ENCODE data around the gene NEK1. TPM values are rescaled to one million over a fixed set of nuclear protein-coding genes. Genes with fewer than 3 reads are reported as not detected.

The NEK1 gene
- total RNA-seq, 1 experiment from 2014 or later, result 8.7 TPM

- H3K27me3 Mint-ChIP-seq (ENCODE audit: insufficient read depth, unreplicated experiment), result no peaks in the 10 kb centered on the region
- no peak for DNase-seq
- no peaks in the 10 kb centered on the region for H3K27me3 ChIP-seq (replicated peaks; ENCODE audit: control insufficient read depth, insufficient read depth, low read length)
- CTCF ChIA-PET, result no interaction called here
- no peak overlapping the region for H3K27ac Mint-ChIP-seq (ENCODE audit: unreplicated experiment)
- intact Hi-C loops (cut with micrococcal nuclease; ENCODE audit: unreplicated experiment), result no loop called here
- no peaks in the 10 kb centered on the region for H3K4me1 ChIP-seq
- no peak overlapping the region for H3K4me3 ChIP-seq (ENCODE audit: low read depth, low read length)
- H3K4me3 Mint-ChIP-seq (ENCODE audit: unreplicated experiment), result no peak overlapping the region
- peaks cover 27% of the 10 kb centered on the region for H3K9me3 Mint-ChIP-seq (ENCODE audit: unreplicated experiment)
- no peaks in the 10 kb centered on the region for H3K36me3 Mint-ChIP-seq (ENCODE audit: insufficient read depth, unreplicated experiment)
- POLR2A ChIA-PET, result no interaction called here
- H3K36me3 ChIP-seq (ENCODE audit: control insufficient read depth, insufficient read depth, low read length), result no peaks in the 10 kb centered on the region
- no TSS peak for BruUV-seq (replicated peaks)
- H3K9me3 ChIP-seq, result no peaks in the 10 kb centered on the region
- TF ChIP-seq, protein P1, sequence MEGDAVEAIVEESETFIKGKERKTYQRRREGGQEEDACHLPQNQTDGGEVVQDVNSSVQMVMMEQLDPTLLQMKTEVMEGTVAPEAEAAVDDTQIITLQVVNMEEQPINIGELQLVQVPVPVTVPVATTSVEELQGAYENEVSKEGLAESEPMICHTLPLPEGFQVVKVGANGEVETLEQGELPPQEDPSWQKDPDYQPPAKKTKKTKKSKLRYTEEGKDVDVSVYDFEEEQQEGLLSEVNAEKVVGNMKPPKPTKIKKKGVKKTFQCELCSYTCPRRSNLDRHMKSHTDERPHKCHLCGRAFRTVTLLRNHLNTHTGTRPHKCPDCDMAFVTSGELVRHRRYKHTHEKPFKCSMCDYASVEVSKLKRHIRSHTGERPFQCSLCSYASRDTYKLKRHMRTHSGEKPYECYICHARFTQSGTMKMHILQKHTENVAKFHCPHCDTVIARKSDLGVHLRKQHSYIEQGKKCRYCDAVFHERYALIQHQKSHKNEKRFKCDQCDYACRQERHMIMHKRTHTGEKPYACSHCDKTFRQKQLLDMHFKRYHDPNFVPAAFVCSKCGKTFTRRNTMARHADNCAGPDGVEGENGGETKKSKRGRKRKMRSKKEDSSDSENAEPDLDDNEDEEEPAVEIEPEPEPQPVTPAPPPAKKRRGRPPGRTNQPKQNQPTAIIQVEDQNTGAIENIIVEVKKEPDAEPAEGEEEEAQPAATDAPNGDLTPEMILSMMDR (IDR thresholded peaks at IDR 0.05; ENCODE audit: insufficient read depth in 1 of 2, low read depth in 1 of 2, low read length in 1 of 2, severe bottlenecking in 1 of 2, unreplicated experiment in 1 of 2), result no peak
- no peaks in the 10 kb centered on the region for H3K4me1 Mint-ChIP-seq (ENCODE audit: low read depth, unreplicated experiment)
Measured at GRCh38 chr4:169446824-169447223, 165.6 kb downstream of the NEK1 start.

GRCh38 chr4:169443748-169444147, 168.6 kb downstream of the NEK1 start:
- H3K27me3 Mint-ChIP-seq (ENCODE audit: insufficient read depth, unreplicated experiment), result no peaks in the 10 kb centered on the region
- Histone ChIP-seq H3K27me3 (replicated peaks; ENCODE audit: control insufficient read depth, insufficient read depth, low read length) (no peaks in the 10 kb centered on the region), H3K4me3 (ENCODE audit: low read depth, low read length) (no peak overlapping the region), H3K4me1 (peaks cover 4% of the 10 kb centered on the region), H3K36me3 (ENCODE audit: control insufficient read depth, insufficient read depth, low read length) (no peaks in the 10 kb centered on the region), H3K9me3 (no peaks in the 10 kb centered on the region)
- H3K9me3 Mint-ChIP-seq (ENCODE audit: unreplicated experiment), result peaks cover 27% of the 10 kb centered on the region
- no peak overlapping the region for H3K27ac Mint-ChIP-seq (ENCODE audit: unreplicated experiment)
- BruUV-seq (replicated peaks), result no TSS peak
- intact Hi-C loops (cut with micrococcal nuclease; ENCODE audit: unreplicated experiment), result no loop called here
- H3K4me3 Mint-ChIP-seq (ENCODE audit: unreplicated experiment), result no peak overlapping the region
- TF ChIP-seq, protein P1 (IDR thresholded peaks at IDR 0.05; ENCODE audit: insufficient read depth in 1 of 2, low read depth in 1 of 2, low read length in 1 of 2, severe bottlenecking in 1 of 2, unreplicated experiment in 1 of 2), result no peak
- POLR2A ChIA-PET, result no interaction called here
- no peak for DNase-seq
- H3K4me1 Mint-ChIP-seq (ENCODE audit: low read depth, unreplicated experiment), result peaks cover 4% of the 10 kb centered on the region
- H3K36me3 Mint-ChIP-seq (ENCODE audit: insufficient read depth, unreplicated experiment), result no peaks in the 10 kb centered on the region
- CTCF ChIA-PET, result no interaction called here

DNA sequence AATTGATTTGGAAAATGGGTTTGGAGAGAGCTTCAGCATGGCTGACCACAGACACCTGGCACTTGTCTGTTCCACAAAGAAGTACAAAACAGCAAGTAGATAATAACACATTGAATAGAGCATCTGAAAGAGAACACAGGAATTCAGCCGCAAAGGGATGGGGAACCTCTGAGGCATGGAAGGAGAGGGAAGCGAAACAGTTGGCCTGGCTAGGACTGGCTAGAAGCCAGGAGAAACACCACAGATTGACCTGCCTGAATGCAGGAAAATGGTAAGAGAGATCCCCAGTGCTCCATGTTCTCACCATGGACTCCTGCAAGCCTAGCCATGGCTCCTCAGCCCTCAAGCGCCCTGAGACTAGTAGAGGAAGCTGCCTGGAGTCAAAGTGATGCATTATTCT, 171.9 kb downstream of the NEK1 start:
- Mint-ChIP-seq H3K4me3 (ENCODE audit: unreplicated experiment) (no peak overlapping the region), H3K27ac (ENCODE audit: unreplicated experiment) (no peak overlapping the region), H3K36me3 (ENCODE audit: insufficient read depth, unreplicated experiment) (no peaks in the 10 kb centered on the region), H3K27me3 (ENCODE audit: insufficient read depth, unreplicated experiment) (no peaks in the 10 kb centered on the region), H3K9me3 (ENCODE audit: unreplicated experiment) (peaks cover 18% of the 10 kb centered on the region), H3K4me1 (ENCODE audit: low read depth, unreplicated experiment) (peaks cover 8% of the 10 kb centered on the region)
- Histone ChIP-seq H3K4me1 (peaks cover 12% of the 10 kb centered on the region), H3K36me3 (ENCODE audit: control insufficient read depth, insufficient read depth, low read length) (no peaks in the 10 kb centered on the region), H3K9me3 (no peaks in the 10 kb centered on the region), H3K27me3 (replicated peaks; ENCODE audit: control insufficient read depth, insufficient read depth, low read length) (no peaks in the 10 kb centered on the region), H3K4me3 (ENCODE audit: low read depth, low read length) (no peak overlapping the region)
- POLR2A ChIA-PET, result no interaction called here
- TF ChIP-seq, protein P1 (IDR thresholded peaks at IDR 0.05; ENCODE audit: insufficient read depth in 1 of 2, low read depth in 1 of 2, low read length in 1 of 2, severe bottlenecking in 1 of 2, unreplicated experiment in 1 of 2), result no peak
- DNase-seq, result no peak
- intact Hi-C loops (cut with micrococcal nuclease; ENCODE audit: unreplicated experiment), result no loop called here
- no TSS peak for BruUV-seq (replicated peaks)
- CTCF ChIA-PET, result no interaction called here
